Measurements from ENCODE around the gene TP53.

Gene TP53

GRCh38 chr17:7717756-7718350 is 30.6 kb upstream of the TP53 start:
- no peaks in the 10 kb centered on the region for H3K9me2 ChIP-seq (replicated peaks; ENCODE audit: control insufficient read depth, low read length)
- no peak overlapping the region for H3K27ac ChIP-seq (ENCODE audit: low read depth, low read length)
- TF ChIP-seq EZH2phosphoT487 (IDR thresholded peaks at IDR 0.05; ENCODE audit: borderline replicate concordance, low read length) (0 out of 2 replicates have a peak, but pooled peaks have one; percentile 54), CTCF (IDR thresholded peaks at IDR 0.05; ENCODE audit: low read depth, low read length, poor library complexity, severe bottlenecking) (no peak)
- no peaks in the 10 kb centered on the region for H3K36me3 ChIP-seq (ENCODE audit: control insufficient read depth, low read length)
- H3K4me2 ChIP-seq (ENCODE audit: low read length), result peak overlapping the region; percentile 75
- 0 out of 2 replicates have a peak, but pooled peaks cover under 1% of the 10 kb centered on the region for H3F3A ChIP-seq (ENCODE audit: control insufficient read depth, insufficient read depth)
- H3K4me1 ChIP-seq (ENCODE audit: control insufficient read depth, low read length), result peaks cover 11% of the 10 kb centered on the region
- no peaks in the 10 kb centered on the region for H3K79me2 ChIP-seq (ENCODE audit: control insufficient read depth, low read length)
- peak overlapping the region; percentile 66 for H3K4me3 ChIP-seq (ENCODE audit: low read length)
- H3K9me3 ChIP-seq (ENCODE audit: control insufficient read depth, insufficient read depth, low read length), result no peaks in the 10 kb centered on the region
- H4K20me1 ChIP-seq (ENCODE audit: control insufficient read depth, insufficient read depth, low read depth, low read length), result no peaks in the 10 kb centered on the region
- H3K27me3 ChIP-seq (ENCODE audit: control insufficient read depth, low read length), result peaks cover 82% of the 10 kb centered on the region

- no peaks in the 10 kb centered on the region for H3K9me3 ChIP-seq (ENCODE audit: control insufficient read depth, insufficient read depth, low read length)
- H3K79me2 ChIP-seq (ENCODE audit: control insufficient read depth, low read length), result no peaks in the 10 kb centered on the region
- no peak for TF ChIP-seq EZH2phosphoT487 (IDR thresholded peaks at IDR 0.05; ENCODE audit: borderline replicate concordance, low read length)
- peak; percentile 53 for TF ChIP-seq CTCF (IDR thresholded peaks at IDR 0.05; ENCODE audit: low read depth, low read length, poor library complexity, severe bottlenecking)
- H4K20me1 ChIP-seq (ENCODE audit: control insufficient read depth, insufficient read depth, low read depth, low read length), result no peaks in the 10 kb centered on the region
- H3K36me3 ChIP-seq (ENCODE audit: control insufficient read depth, low read length), result no peaks in the 10 kb centered on the region
- peaks cover 18% of the 10 kb centered on the region for H3K4me1 ChIP-seq (ENCODE audit: control insufficient read depth, low read length)
- peaks cover 83% of the 10 kb centered on the region for H3K27me3 ChIP-seq (ENCODE audit: control insufficient read depth, low read length)
- peak within 1 kb of the TSS; percentile 75 for H3K4me2 ChIP-seq (ENCODE audit: low read length)
- 0 out of 2 replicates have a peak, but pooled peaks cover 2% of the 10 kb centered on the region for H3F3A ChIP-seq (ENCODE audit: control insufficient read depth, insufficient read depth)
- H3K9me2 ChIP-seq (replicated peaks; ENCODE audit: control insufficient read depth, low read length), result no peaks in the 10 kb centered on the region
- H3K4me3 ChIP-seq (ENCODE audit: low read length), result peak within 1 kb of the TSS; percentile 66
- no peak within 1 kb of the TSS for H3K27ac ChIP-seq (ENCODE audit: low read depth, low read length)
Observed at GRCh38 chr17:7716901-7717755, 29.8 kb upstream of the TP53 start, which contains the start of gene DNAH2. TSS of gene DNAH2 (plus strand) at chr17:7717744. CDS start at chr17:7719735, 1,991 bp downstream.

DNA sequence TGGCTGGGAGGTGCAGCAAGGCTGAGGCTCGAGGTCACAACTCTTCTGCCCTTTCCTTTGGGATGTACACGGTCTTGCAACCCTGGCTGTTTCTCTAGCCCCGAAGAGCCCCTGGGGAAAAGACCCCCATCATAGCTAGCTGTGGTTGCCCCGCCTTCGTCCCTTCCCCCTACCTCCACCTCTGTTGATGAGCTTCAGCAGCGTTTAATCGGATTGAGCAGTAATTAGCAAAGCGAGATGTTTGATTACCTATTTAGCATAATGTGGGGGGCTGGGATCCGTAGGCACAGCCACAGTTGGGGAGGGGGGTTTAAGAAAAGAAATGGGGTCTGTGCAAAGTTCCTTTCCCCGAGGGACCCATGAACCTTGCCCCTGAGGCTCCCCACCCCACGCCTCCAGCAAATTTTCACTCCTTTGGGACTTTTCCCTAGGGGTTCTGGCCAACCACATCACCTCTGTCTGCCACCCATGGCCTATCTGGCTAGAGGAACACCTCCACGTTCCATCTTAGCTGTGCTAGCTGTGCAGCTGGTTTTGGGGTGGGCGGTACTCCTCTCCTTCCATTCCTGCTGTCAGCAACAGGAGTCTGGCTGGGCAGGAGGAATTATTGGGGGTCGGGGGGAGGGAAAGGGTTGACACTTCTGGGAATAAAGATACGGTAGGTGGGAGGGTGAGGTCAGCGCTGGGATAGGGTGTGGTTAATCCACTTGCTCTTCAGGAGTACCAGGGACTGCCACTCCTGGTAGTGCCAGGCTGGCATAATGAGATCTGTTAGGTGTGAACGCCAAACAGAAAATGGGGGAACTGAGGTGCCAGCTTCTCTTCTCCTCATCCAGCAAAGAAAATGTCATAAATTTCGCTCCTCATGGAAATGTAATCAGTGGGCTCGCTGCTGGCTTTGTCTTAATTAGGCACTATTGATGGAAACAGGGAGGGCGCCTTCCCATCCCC is 28.9 kb upstream of the TP53 start:
- Histone ChIP-seq H3F3A (ENCODE audit: control insufficient read depth, insufficient read depth) (0 out of 2 replicates have a peak, but pooled peaks cover 2% of the 10 kb centered on the region), H3K79me2 (ENCODE audit: control insufficient read depth, low read length) (no peaks in the 10 kb centered on the region), H3K9me3 (ENCODE audit: control insufficient read depth, insufficient read depth, low read length) (no peaks in the 10 kb centered on the region), H3K27ac (ENCODE audit: low read depth, low read length) (no peak overlapping the region), H3K36me3 (ENCODE audit: control insufficient read depth, low read length) (no peaks in the 10 kb centered on the region), H3K4me3 (ENCODE audit: low read length) (no peak overlapping the region), H3K9me2 (replicated peaks; ENCODE audit: control insufficient read depth, low read length) (no peaks in the 10 kb centered on the region), H3K4me1 (ENCODE audit: control insufficient read depth, low read length) (peaks cover 20% of the 10 kb centered on the region), H4K20me1 (ENCODE audit: control insufficient read depth, insufficient read depth, low read depth, low read length) (no peaks in the 10 kb centered on the region), H3K27me3 (ENCODE audit: control insufficient read depth, low read length) (peaks cover 84% of the 10 kb centered on the region), H3K4me2 (ENCODE audit: low read length) (no peak overlapping the region; the same call in 1 of the 2 replicates)
- no peak for TF ChIP-seq EZH2phosphoT487 (IDR thresholded peaks at IDR 0.05; ENCODE audit: borderline replicate concordance, low read length)
- no peak for TF ChIP-seq CTCF (IDR thresholded peaks at IDR 0.05; ENCODE audit: low read depth, low read length, poor library complexity, severe bottlenecking)
